AG10803 (cell line): ENCODE results near the gene CDC42EP2.

ENCODE experiments used
- DNase-seq: peaks from one replicate; pipeline ENCODE4 v3.0.0; 2010; ENCODE audit warnings: low read depth
- H3K4me3 ChIP-seq: 2 replicates; pipeline ENCODE4 v1.5.1; 2011; ENCODE audit warnings: mild to moderate bottlenecking, low read length, control low read depth
- CTCF ChIP-seq: conservative IDR thresholded peaks from 2 replicates; pipeline ENCODE4 v1.5.1; 2011; ENCODE audit warnings: mild to moderate bottlenecking, low read length, control low read depth, inconsistent platforms

The CDC42EP2 gene

GRCh38 chr11:65320386-65321075, 5.9 kb downstream of the CDC42EP2 start:
- DNase-seq, result no peak
- TF ChIP-seq CTCF, result no peak
- H3K4me3 ChIP-seq, result no peak overlapping the region

GRCh38 chr11:65321076-65321475, 6.4 kb downstream of the CDC42EP2 start:
- no peak for DNase-seq
- no peak for TF ChIP-seq CTCF

GRCh38 chr11:65321828-65322485, 7.3 kb downstream of the CDC42EP2 start:
- no peak for TF ChIP-seq CTCF
- H3K4me3 ChIP-seq, result no peak overlapping the region
- DNase-seq, result no peak

More at GRCh38 chr11:65321076-65321475, 6.4 kb downstream of the CDC42EP2 start:
- no peak overlapping the region for H3K4me3 ChIP-seq

GRCh38 chr11:65323813-65324212, 9.1 kb downstream of the CDC42EP2 start:
- no peak overlapping the region for H3K4me3 ChIP-seq
- no peak for DNase-seq
- no peak for TF ChIP-seq CTCF

- no peak for TF ChIP-seq CTCF
- no peak overlapping the region for H3K4me3 ChIP-seq
- DNase-seq, result no peak
Measured at GRCh38 chr11:65325435-65325834, 10.8 kb downstream of the CDC42EP2 start.

GRCh38 chr11:65327021-65327420, 12.4 kb downstream of the CDC42EP2 start:
- no peak overlapping the region for H3K4me3 ChIP-seq
- no peak for DNase-seq
- no peak for TF ChIP-seq CTCF

GRCh38 chr11:65329478-65329877, 14.8 kb downstream of the CDC42EP2 start:
- no peak overlapping the region for H3K4me3 ChIP-seq
- TF ChIP-seq CTCF, result no peak
- no peak for DNase-seq
